ENCODE measurements around the gene RUNDC3A. TPM values are rescaled to one million over a fixed set of nuclear protein-coding genes. Genes with fewer than 3 reads are reported as not detected.

The RUNDC3A gene
- polyA plus RNA-seq, 1 experiment = 0.11 TPM

- no peak overlapping the region for H3K27ac ChIP-seq (ENCODE audit: low read depth, low read length)
- no peak for TF ChIP-seq CTCF (IDR thresholded peaks at IDR 0.05; ENCODE audit: low read depth, low read length)
- POLR2A ChIA-PET = interaction anchor here (2.1 kb wide), 1 partner anchor 103 kb away, joined by 11 read pairs; the partner anchor contains the start of gene UBTF
- CTCF ChIA-PET = interaction anchor here (0.5 to 0.7 kb wide), 2 partner anchors 11 to 14 kb away, joined by 3 read pairs; no protein-coding TSS in a partner anchor
- no peak for DNase-seq (ENCODE audit: low read depth, low spot score)
- peaks cover 2% of the 10 kb centered on the region; the same call in 1 of the 2 replicates for H3K9me3 ChIP-seq (ENCODE audit: control insufficient read depth, insufficient read depth, low read length)
- H3K4me3 ChIP-seq (ENCODE audit: low read depth, low read length) = peak overlapping the region; percentile 80
- H3K27me3 ChIP-seq (ENCODE audit: control insufficient read depth, insufficient read depth, low read length) = no peaks in the 10 kb centered on the region
Observed at GRCh38 chr17:44323359-44324091, 15.1 kb downstream of the RUNDC3A start.

GRCh38 chr17:44324092-44324570 lies 15.7 kb downstream of the RUNDC3A start:
- ChIA-PET CTCF (interaction anchor here (1.0 kb wide), 1 partner anchor 199 kb away, joined by 3 read pairs; no protein-coding TSS in a partner anchor), POLR2A (interaction anchor here (2.1 kb wide), 1 partner anchor 103 kb away, joined by 11 read pairs; the partner anchor contains the start of gene UBTF)
- DNase-seq (ENCODE audit: low read depth, low spot score) = no peak

GRCh38 chr17:44324571-44325275 lies 16.3 kb downstream of the RUNDC3A start, which contains the start of gene SLC25A39:
SLC25A39 (minus strand) TSS chr17:44324823; CDS start chr17:44323562, 1,261 bp downstream.
- CTCF ChIA-PET = interaction anchor here (1.0 kb wide), 1 partner anchor 198 kb away, joined by 3 read pairs; no protein-coding TSS in a partner anchor

More at GRCh38 chr17:44324092-44324570, 15.7 kb downstream of the RUNDC3A start:
- Histone ChIP-seq H3K4me3 (ENCODE audit: low read depth, low read length) (peak overlapping the region; percentile 80), H3K9me3 (ENCODE audit: control insufficient read depth, insufficient read depth, low read length) (peaks cover 2% of the 10 kb centered on the region; the same call in 1 of the 2 replicates), H3K27me3 (ENCODE audit: control insufficient read depth, insufficient read depth, low read length) (no peaks in the 10 kb centered on the region), H3K27ac (ENCODE audit: low read depth, low read length) (no peak overlapping the region)
- TF ChIP-seq CTCF (IDR thresholded peaks at IDR 0.05; ENCODE audit: low read depth, low read length) = no peak

GRCh38 chr17:44326861-44327444 lies 18.6 kb downstream of the RUNDC3A start:
- Histone ChIP-seq H3K4me3 (ENCODE audit: low read depth, low read length) (no peak overlapping the region), H3K27me3 (ENCODE audit: control insufficient read depth, insufficient read depth, low read length) (no peaks in the 10 kb centered on the region), H3K27ac (ENCODE audit: low read depth, low read length) (no peak overlapping the region), H3K9me3 (ENCODE audit: control insufficient read depth, insufficient read depth, low read length) (peaks cover 2% of the 10 kb centered on the region; the same call in 1 of the 2 replicates)
- ChIA-PET POLR2A (interaction anchor here (0.5 to 1.0 kb wide), 4 partner anchors 12 to 189 kb away, joined by 3 to 4 read pairs (median 4); no protein-coding TSS in a partner anchor), CTCF (interaction anchor here (0.6 to 1.0 kb wide), 4 partner anchors 23 to 197 kb away, joined by 3 to 5 read pairs (median 4); no protein-coding TSS in a partner anchor)
- peak; percentile 91 for DNase-seq (ENCODE audit: low read depth, low spot score)
- TF ChIP-seq CTCF (IDR thresholded peaks at IDR 0.05; ENCODE audit: low read depth, low read length) = no peak

More at GRCh38 chr17:44324571-44325275, 16.3 kb downstream of the RUNDC3A start, which contains the start of gene SLC25A39:
- no peak for TF ChIP-seq CTCF (IDR thresholded peaks at IDR 0.05; ENCODE audit: low read depth, low read length)
- peak; percentile 78 for DNase-seq (ENCODE audit: low read depth, low spot score)
- Histone ChIP-seq H3K27me3 (ENCODE audit: control insufficient read depth, insufficient read depth, low read length) (no peaks in the 10 kb centered on the region), H3K4me3 (ENCODE audit: low read depth, low read length) (peak within 1 kb of the TSS; percentile 80), H3K9me3 (ENCODE audit: control insufficient read depth, insufficient read depth, low read length) (peaks cover 2% of the 10 kb centered on the region; the same call in 1 of the 2 replicates), H3K27ac (ENCODE audit: low read depth, low read length) (peak within 1 kb of the TSS; percentile 65)
- POLR2A ChIA-PET = interaction anchor here (0.6 to 2.1 kb wide), 3 partner anchors 64 to 114 kb away, joined by 3 to 11 read pairs (median 3); partner anchors contain the start of gene UBTF
